ENCODE results near the gene JAG2.

DNA sequence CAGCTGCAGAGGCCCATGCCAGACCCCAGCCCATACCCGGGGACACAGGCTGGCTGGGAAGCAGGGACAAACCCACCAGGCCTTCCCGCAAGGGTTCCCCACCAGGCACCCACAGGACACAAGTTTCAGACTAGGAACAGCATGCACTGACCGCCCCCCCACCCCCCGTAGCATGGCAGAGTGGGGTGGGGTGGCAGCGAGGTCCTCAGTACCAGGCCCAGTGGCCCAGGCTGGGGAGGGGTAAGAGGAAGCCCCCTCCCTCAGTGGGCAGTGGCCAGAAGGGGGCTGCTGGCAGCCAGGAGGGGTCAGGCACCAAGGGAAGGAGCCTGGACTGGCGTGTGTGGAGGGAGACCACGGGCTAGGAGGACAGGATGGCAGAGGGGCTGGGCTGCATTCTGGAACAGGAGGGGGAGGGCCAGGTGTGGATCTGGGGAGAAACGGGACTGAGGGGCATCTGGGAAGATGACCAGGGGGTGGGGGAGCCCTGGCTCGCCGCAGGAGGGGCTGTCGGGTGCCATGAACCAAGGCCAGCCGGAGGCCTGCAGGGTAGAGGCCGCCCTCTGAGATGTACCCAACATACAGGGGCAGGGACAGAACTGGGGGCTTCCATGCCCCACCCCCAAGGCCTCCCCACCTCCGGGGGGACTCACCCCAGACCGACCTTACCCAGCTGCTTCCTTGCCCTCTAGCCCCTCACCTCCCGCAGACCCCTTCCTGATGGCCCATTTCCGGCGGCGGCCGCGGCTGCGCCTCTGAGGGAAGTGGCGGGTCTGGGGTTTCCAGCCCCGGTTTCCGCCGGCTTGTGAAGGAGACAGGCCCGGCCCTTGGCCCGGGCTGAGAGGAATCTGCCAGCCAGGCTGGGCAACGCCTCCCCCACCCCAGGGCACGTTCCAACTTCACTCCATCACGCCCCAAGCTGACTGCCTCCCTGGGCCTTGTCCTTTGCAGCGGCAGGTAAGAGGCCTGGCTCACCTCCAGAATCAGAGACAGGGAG lies 5.6 kb upstream of the JAG2 start:
- TF ChIP-seq, protein P1, sequence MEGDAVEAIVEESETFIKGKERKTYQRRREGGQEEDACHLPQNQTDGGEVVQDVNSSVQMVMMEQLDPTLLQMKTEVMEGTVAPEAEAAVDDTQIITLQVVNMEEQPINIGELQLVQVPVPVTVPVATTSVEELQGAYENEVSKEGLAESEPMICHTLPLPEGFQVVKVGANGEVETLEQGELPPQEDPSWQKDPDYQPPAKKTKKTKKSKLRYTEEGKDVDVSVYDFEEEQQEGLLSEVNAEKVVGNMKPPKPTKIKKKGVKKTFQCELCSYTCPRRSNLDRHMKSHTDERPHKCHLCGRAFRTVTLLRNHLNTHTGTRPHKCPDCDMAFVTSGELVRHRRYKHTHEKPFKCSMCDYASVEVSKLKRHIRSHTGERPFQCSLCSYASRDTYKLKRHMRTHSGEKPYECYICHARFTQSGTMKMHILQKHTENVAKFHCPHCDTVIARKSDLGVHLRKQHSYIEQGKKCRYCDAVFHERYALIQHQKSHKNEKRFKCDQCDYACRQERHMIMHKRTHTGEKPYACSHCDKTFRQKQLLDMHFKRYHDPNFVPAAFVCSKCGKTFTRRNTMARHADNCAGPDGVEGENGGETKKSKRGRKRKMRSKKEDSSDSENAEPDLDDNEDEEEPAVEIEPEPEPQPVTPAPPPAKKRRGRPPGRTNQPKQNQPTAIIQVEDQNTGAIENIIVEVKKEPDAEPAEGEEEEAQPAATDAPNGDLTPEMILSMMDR (IDR thresholded peaks at IDR 0.05; ENCODE audit: borderline replicate concordance, extremely low read depth, low read length, poor library complexity, severe bottlenecking) = no peak
- TF ChIP-seq EZH2 (IDR thresholded peaks at IDR 0.05; ENCODE audit: borderline replicate concordance, low read depth, low read length, severe bottlenecking) = no peak

Data from DND-41 (cell line).